Left ventricle myocardium inferior (tissue), 1 donor: ENCODE results near the gene TEX35. TPM values are rescaled to one million over a fixed set of nuclear protein-coding genes. Genes with fewer than 3 reads are reported as not detected.

Experiments
- DNase-seq: peaks from one replicate; pipeline ENCODE4 v3.0.0-alpha.2; 2020
- H3K27ac ChIP-seq: fragments of 200-600 bp; replicated peaks from 2 replicates; pipeline ENCODE4 v1.8.0; 2021
- H3K27me3 ChIP-seq: fragments of 200-600 bp; 2 replicates; pipeline ENCODE4 v1.8.0; 2021; ENCODE audit warnings: low read depth
- H3K36me3 ChIP-seq: fragments of 200-600 bp; 2 replicates; pipeline ENCODE4 v1.8.0; 2021
- H3K4me1 ChIP-seq: fragments of 200-600 bp; 2 replicates; pipeline ENCODE4 v1.8.0; 2021
- H3K4me3 ChIP-seq: fragments of 200-600 bp; 2 replicates; pipeline ENCODE4 v1.8.0; 2021; ENCODE audit warnings: mild to moderate bottlenecking, moderate library complexity
- H3K9me3 ChIP-seq: fragments of 200-600 bp; replicated peaks from 2 replicates; pipeline ENCODE4 v1.8.0; 2021
- intact Hi-C: fragments of 100-400 bp; cut with micrococcal nuclease; formaldehyde crosslinking; loops from one replicate; pipeline ENCODE4 v1.11.0; 2022
- total RNA-seq: library from RNA; stranded (reverse); fragmentation: NEBNext Ultra II Directional; extraction: Animal tissue kit (Norgen Biotek cat#: 25700); gene quantifications from one replicate; pipeline ENCODE4 v1.2.1, GENCODE V29; 2021
- TF ChIP-seq, protein P1 (sequence below): fragments of 200-600 bp; IDR thresholded peaks from 2 replicates; pipeline ENCODE4 v1.8.0; 2021; ENCODE audit warnings: antibody characterized with exemption, mild to moderate bottlenecking, borderline replicate concordance
- donor health status: DM: no; HTN: yes; CAD: no; lungs with severe emphysema.

The TEX35 gene
- total RNA-seq, 1 donor from 2014 or later: not detected

DNA sequence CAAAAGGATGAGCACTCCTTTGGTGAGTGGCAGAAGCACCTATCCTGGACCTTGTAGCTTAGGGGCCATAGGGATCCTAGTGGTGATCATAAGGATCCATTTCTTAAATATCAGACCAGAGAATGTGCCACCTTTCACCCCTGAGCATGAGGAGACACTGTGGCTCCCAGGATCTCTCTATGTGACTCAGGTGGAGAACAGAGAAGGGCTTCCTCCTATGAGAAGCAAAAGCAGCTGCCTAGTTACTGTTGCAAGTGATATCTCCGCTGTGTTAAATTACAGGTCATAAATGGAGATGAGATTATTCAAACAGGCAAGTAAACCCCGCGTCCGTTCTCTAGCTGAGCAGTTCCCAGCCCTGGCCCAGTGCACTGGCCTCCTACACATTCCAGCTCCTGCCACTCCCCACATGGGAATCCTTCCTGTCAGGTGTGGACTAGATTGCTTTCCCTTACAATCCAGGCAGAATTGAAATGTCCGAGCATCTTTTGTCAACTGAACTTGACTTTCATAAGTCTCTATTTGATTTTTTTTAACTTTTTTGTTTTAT is 42.4 kb upstream of the TEX35 start:
- intact Hi-C loops: no loop called here
- DNase-seq: no peak
- peaks cover 80% of the 10 kb centered on the region for H3K36me3 ChIP-seq
- H3K27me3 ChIP-seq: no peaks in the 10 kb centered on the region
- H3K4me3 ChIP-seq: no peak overlapping the region
- peaks cover 18% of the 10 kb centered on the region for H3K4me1 ChIP-seq
- TF ChIP-seq, protein P1, sequence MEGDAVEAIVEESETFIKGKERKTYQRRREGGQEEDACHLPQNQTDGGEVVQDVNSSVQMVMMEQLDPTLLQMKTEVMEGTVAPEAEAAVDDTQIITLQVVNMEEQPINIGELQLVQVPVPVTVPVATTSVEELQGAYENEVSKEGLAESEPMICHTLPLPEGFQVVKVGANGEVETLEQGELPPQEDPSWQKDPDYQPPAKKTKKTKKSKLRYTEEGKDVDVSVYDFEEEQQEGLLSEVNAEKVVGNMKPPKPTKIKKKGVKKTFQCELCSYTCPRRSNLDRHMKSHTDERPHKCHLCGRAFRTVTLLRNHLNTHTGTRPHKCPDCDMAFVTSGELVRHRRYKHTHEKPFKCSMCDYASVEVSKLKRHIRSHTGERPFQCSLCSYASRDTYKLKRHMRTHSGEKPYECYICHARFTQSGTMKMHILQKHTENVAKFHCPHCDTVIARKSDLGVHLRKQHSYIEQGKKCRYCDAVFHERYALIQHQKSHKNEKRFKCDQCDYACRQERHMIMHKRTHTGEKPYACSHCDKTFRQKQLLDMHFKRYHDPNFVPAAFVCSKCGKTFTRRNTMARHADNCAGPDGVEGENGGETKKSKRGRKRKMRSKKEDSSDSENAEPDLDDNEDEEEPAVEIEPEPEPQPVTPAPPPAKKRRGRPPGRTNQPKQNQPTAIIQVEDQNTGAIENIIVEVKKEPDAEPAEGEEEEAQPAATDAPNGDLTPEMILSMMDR: no peak
- H3K27ac ChIP-seq: no peak overlapping the region
- no peaks in the 10 kb centered on the region for H3K9me3 ChIP-seq

DNA sequence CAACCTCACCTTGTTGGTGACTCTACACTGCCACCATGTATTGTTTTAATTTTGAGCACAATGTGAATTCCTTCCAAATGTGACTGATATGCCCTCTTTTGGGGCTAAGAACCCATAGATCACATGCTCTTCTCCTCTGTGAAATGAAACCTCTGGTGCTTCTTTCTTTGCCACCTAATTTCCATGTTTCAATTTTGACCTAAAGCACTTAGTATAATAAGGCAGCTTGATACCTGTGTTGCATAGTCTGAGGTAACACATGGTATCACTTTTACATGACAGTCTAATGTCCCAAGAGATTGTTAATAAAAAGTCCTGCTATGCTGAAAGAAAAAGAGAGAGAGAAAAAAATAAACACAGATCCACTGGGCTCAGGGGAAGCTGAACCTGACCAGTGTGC is 40.4 kb upstream of the TEX35 start:
- no peaks in the 10 kb centered on the region for H3K27me3 ChIP-seq
- TF ChIP-seq, protein P1: no peak
- no peaks in the 10 kb centered on the region for H3K9me3 ChIP-seq
- intact Hi-C loops: no loop called here
- no peak overlapping the region for H3K4me3 ChIP-seq
- H3K36me3 ChIP-seq: peaks cover 65% of the 10 kb centered on the region
- H3K4me1 ChIP-seq: peaks cover 13% of the 10 kb centered on the region
- H3K27ac ChIP-seq: no peak overlapping the region
- DNase-seq: no peak

DNA sequence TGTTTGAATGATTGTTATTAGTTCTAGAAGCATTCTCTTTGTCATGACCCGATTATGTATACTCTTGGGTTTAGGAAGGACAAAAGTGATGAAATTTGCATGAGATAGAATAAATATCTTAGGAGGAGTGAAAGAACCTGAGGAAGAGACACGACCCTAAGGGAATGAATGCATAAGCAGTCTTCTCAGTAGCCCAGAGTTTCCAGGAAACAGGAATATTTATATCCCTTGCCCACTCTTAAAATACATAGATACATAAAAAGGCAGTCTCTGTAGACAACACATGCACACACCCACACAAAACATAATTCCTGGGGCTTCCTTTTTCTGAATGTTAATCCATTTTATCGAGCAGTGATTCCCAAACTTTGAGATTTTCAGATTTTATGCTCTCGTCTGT is 35.5 kb upstream of the TEX35 start:
- H3K27me3 ChIP-seq: no peaks in the 10 kb centered on the region
- TF ChIP-seq, protein P1: no peak
- H3K4me3 ChIP-seq: no peak overlapping the region

DNA sequence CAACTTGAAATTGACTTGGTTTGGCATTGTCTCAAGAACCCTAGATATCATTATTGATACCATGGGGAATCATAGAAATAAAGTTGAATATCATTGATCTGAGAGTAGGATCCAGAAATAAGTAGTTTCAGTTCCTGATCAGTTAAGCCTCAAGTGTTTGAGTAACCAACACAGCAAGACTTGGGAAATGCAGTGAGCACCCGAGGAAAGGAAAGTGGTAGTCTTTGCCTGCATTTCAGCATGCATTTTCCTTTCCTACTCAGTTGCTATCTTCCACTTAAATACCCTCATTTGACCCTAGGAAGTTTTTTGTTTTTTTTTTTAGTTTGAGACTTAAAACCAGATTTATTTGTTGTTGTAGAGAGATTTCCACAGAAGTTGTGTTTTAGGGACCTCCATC is 35.1 kb upstream of the TEX35 start:
- Histone ChIP-seq H3K27ac (no peak overlapping the region), H3K4me3 (no peak overlapping the region), H3K27me3 (no peaks in the 10 kb centered on the region), H3K9me3 (no peaks in the 10 kb centered on the region), H3K36me3 (peaks cover 50% of the 10 kb centered on the region), H3K4me1 (no peaks in the 10 kb centered on the region)
- intact Hi-C loops: no loop called here
- TF ChIP-seq, protein P1: no peak
- no peak for DNase-seq

More for the DNA sequence above, 35.5 kb upstream of the TEX35 start:
- no peaks in the 10 kb centered on the region for H3K4me1 ChIP-seq
- no peak for DNase-seq
- H3K27ac ChIP-seq: no peak overlapping the region
- intact Hi-C loops: no loop called here
- no peaks in the 10 kb centered on the region for H3K9me3 ChIP-seq
- peaks cover 54% of the 10 kb centered on the region for H3K36me3 ChIP-seq

DNA sequence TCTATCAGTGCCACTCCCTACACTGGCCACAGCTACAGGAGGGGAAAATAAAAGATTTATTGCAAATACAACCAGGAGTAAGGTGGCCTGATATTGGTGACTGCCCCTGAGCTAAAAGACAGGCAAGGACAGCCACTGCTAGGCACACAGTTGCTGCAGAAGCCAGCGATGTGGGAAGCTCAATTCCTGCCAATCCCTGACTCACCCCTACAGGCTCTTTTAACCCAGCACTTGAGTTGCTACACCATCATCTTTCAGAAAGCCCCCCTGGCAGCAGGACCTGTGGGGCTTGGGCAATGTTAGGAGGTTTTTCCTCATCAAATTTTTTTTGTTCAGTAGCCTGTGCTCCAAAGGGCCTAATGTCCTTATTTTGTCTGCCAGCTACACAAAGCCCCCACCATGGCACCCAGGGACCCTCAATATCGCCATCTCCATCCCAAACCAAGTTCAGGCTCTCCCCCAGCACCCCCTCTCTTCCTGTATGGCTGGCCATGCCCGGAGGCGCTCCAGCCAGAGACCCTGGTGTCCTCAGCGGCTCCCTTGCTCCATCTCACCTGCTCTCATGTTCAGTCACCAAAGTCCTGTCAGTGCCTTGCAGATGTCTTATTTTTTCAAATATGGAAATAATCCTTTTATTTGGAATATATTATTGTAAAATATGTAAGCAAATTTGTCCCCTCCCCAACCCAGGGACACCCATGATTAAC is 29.5 kb upstream of the TEX35 start:
- Histone ChIP-seq H3K4me3 (no peak overlapping the region), H3K4me1 (peaks cover 24% of the 10 kb centered on the region), H3K36me3 (peaks cover 18% of the 10 kb centered on the region), H3K27me3 (peaks cover 7% of the 10 kb centered on the region), H3K27ac (no peak overlapping the region), H3K9me3 (no peaks in the 10 kb centered on the region)
- TF ChIP-seq, protein P1: no peak
- no peak for DNase-seq
- intact Hi-C loops: no loop called here
